DOHH2 (cell line): Measurements from ENCODE around the gene XRRA1.

ENCODE experiments used
- H3F3A ChIP-seq: fragments of 200-600 bp; sonication (generic), shearing (Covaris generic); 2 replicates; pipeline ENCODE4 v1.6.0; 2016; ENCODE audit warnings: antibody characterized with exemption, mild to moderate bottlenecking; ENCODE audit not compliant: control insufficient read depth, insufficient read depth
- H3K27ac ChIP-seq: fragments of 200-600 bp; sonication (generic); 2 replicates; pipeline ENCODE4 v1.5.1; 2014; ENCODE audit warnings: low read depth, mild to moderate bottlenecking, low read length, moderate library complexity
- H3K27me3 ChIP-seq: fragments of 200-600 bp; sonication (generic); 2 replicates; pipeline ENCODE4 v1.6.1; 2014; ENCODE audit warnings: mild to moderate bottlenecking, low read length, mixed read lengths; ENCODE audit not compliant: control insufficient read depth
- H3K36me3 ChIP-seq: fragments of 200-600 bp; sonication (generic); 2 replicates; pipeline ENCODE4 v1.6.1; 2014; ENCODE audit warnings: mild to moderate bottlenecking, low read length, moderate library complexity, mixed read lengths; ENCODE audit not compliant: control insufficient read depth
- H3K4me1 ChIP-seq: fragments of 200-600 bp; sonication (generic); 2 replicates; pipeline ENCODE4 v1.6.1; 2014; ENCODE audit warnings: mild to moderate bottlenecking, low read length, mixed read lengths; ENCODE audit not compliant: control insufficient read depth
- H3K4me2 ChIP-seq: fragments of 200-600 bp; sonication (generic); 2 replicates; pipeline ENCODE4 v1.6.0; 2014; ENCODE audit warnings: mild to moderate bottlenecking, low read length, moderate library complexity
- H3K4me3 ChIP-seq: fragments of 200-600 bp; sonication (generic); 2 replicates; pipeline ENCODE4 v1.5.1; 2014; ENCODE audit warnings: mild to moderate bottlenecking, low read length, mixed read lengths
- H3K79me2 ChIP-seq: fragments of 200-600 bp; sonication (generic); 2 replicates; pipeline ENCODE4 v1.6.1; 2014; ENCODE audit warnings: mild to moderate bottlenecking, low read length, mixed read lengths; ENCODE audit not compliant: control insufficient read depth
- H3K9me2 ChIP-seq: fragments of 200-600 bp; sonication (generic); replicated peaks from 2 replicates; pipeline ENCODE4 v1.6.1; 2014; ENCODE audit warnings: mild to moderate bottlenecking, low read length, mixed read lengths; ENCODE audit not compliant: control insufficient read depth
- H3K9me3 ChIP-seq: fragments of 200-600 bp; sonication (generic); 2 replicates; pipeline ENCODE4 v1.6.1; 2014; ENCODE audit warnings: antibody characterized with exemption, low read length, mixed read lengths; ENCODE audit not compliant: control insufficient read depth, insufficient read depth
- H4K20me1 ChIP-seq: fragments of 200-600 bp; sonication (generic); 2 replicates; pipeline ENCODE4 v1.6.0; 2014; ENCODE audit warnings: low read depth, mild to moderate bottlenecking, antibody characterized with exemption, low read length, moderate library complexity; ENCODE audit not compliant: control insufficient read depth, insufficient read depth
- CTCF ChIP-seq: fragments of 200-600 bp; sonication (generic); IDR thresholded peaks from one replicate; pipeline ENCODE4 v1.5.1; 2014; ENCODE audit warnings: antibody characterized with exemption, mild to moderate bottlenecking, low read depth, low read length; ENCODE audit not compliant: poor library complexity, severe bottlenecking
- EZH2phosphoT487 ChIP-seq: fragments of 200-600 bp; sonication (generic); IDR thresholded peaks from 2 replicates; pipeline ENCODE4 v1.6.1; 2017; ENCODE audit warnings: borderline replicate concordance, mild to moderate bottlenecking, antibody characterized with exemption, low read length, moderate library complexity, mixed read lengths

XRRA1 gene

DNA sequence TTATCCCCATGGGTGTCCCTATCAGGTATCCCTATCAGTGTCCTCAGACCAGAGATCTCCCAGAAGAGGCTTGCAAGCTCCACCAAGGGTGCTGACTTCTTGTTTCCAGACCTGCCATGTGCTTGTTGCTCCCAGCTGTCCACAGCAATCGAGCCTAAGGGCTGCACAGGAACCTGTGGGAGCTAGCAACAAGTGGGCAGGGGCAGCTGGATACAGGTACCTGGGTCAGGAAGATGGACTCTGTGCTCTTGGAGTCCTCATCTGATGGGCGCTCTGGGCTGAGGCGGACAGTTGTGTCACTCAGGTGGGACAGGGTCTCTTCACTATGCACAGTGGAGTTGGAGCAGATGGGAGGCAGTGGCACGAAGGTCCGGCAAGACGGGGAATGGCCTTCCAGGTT, 101.0 kb downstream of the XRRA1 start:
- Histone ChIP-seq H3K79me2 (no peaks in the 10 kb centered on the region), H3K9me2 (no peaks in the 10 kb centered on the region), H3K4me3 (no peak overlapping the region), H3K27ac (no peak overlapping the region), H3K36me3 (peaks cover 91% of the 10 kb centered on the region), H3F3A (peaks cover 4% of the 10 kb centered on the region; the same call in 1 of the 2 replicates), H3K9me3 (no peaks in the 10 kb centered on the region), H4K20me1 (no peaks in the 10 kb centered on the region), H3K27me3 (no peaks in the 10 kb centered on the region), H3K4me2 (no peak overlapping the region), H3K4me1 (no peaks in the 10 kb centered on the region)
- TF ChIP-seq EZH2phosphoT487, result no peak
- TF ChIP-seq CTCF, result no peak

DNA sequence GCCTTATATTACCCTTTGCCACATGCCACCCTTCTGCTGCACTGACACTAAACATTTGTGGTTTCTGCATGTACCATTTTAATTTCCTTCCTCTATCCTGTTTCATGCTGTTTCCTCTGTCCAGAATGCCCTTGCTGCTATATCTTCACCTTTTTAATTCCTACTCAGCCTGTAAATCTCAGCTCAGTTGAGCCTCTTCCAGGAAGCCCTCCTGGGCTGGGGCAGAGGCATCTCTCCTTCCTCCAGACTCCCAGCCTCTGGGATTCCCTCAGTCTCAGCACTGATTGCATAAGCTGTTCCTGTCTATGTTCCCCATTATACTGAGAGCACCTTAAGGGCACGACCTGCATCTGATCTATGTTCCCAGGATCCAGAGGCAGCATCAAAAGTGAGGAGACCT, 101.5 kb downstream of the XRRA1 start:
- peaks cover 92% of the 10 kb centered on the region for H3K36me3 ChIP-seq
- no peaks in the 10 kb centered on the region for H4K20me1 ChIP-seq
- no peaks in the 10 kb centered on the region for H3K9me3 ChIP-seq
- no peak overlapping the region for H3K4me3 ChIP-seq
- no peaks in the 10 kb centered on the region for H3K9me2 ChIP-seq
- H3K27ac ChIP-seq, result no peak overlapping the region
- no peaks in the 10 kb centered on the region for H3K79me2 ChIP-seq
- no peak for TF ChIP-seq CTCF
- TF ChIP-seq EZH2phosphoT487, result no peak
- H3K4me1 ChIP-seq, result no peaks in the 10 kb centered on the region
- peaks cover 4% of the 10 kb centered on the region; the same call in 1 of the 2 replicates for H3F3A ChIP-seq
- H3K27me3 ChIP-seq, result no peaks in the 10 kb centered on the region
- H3K4me2 ChIP-seq, result no peak overlapping the region

DNA sequence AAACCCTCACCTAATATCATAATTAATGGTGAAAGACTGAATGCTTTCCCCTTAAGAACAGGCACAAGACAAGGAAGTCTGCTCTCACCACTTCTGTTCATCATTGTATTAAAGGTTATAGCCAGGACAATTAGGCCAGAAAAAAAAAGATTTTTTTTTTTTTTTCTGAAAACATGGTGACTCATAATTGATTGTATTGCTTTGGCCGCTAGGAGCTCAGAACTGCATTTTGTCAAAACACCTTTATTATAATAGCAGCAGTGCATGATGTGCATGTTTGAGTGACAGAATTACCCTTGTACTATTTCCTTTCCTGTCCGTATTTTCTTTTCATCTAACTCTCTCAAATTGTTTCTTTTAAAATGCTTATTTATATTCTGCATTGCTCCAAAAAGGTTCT, 102.1 kb downstream of the XRRA1 start:
- H4K20me1 ChIP-seq, result no peaks in the 10 kb centered on the region
- H3K36me3 ChIP-seq, result peaks cover 91% of the 10 kb centered on the region
- H3K4me3 ChIP-seq, result no peak overlapping the region
- no peaks in the 10 kb centered on the region for H3K9me2 ChIP-seq
- no peaks in the 10 kb centered on the region for H3K27me3 ChIP-seq
- no peaks in the 10 kb centered on the region for H3K9me3 ChIP-seq
- H3K79me2 ChIP-seq, result no peaks in the 10 kb centered on the region
- peaks cover 4% of the 10 kb centered on the region; the same call in 1 of the 2 replicates for H3F3A ChIP-seq
- H3K27ac ChIP-seq, result no peak overlapping the region
- H3K4me2 ChIP-seq, result no peak overlapping the region
- no peak for TF ChIP-seq CTCF
- no peak for TF ChIP-seq EZH2phosphoT487
- no peaks in the 10 kb centered on the region for H3K4me1 ChIP-seq

DNA sequence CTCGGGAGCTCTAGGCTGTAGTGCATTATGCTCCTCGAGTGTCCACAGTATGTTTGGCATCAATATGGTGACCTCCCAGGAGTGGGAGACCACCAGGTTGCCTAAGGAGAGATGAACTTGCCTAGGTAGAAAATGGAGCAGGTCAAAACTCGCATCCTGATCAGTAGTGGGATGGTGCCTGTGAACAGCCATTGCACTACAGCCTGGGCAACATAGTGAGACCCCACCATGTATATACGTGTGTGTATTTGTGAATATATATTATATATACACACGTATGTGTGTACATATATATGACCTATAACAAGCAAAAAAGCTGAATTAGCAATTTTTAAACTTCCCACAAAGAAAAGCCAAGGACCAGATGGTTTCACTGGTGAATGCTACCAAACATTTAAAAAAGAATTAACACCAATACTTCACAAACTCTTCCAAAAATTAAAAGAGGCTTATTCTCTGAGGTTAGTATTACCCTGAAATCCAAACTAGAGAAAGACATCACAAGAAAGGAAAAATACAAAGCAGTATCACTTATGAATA, 102.8 kb downstream of the XRRA1 start:
- Histone ChIP-seq H3K27me3 (no peaks in the 10 kb centered on the region), H4K20me1 (no peaks in the 10 kb centered on the region), H3K4me3 (no peak overlapping the region), H3K9me2 (no peaks in the 10 kb centered on the region), H3K27ac (no peak overlapping the region), H3K4me2 (no peak overlapping the region), H3K4me1 (no peaks in the 10 kb centered on the region), H3K36me3 (peaks cover 91% of the 10 kb centered on the region), H3K9me3 (no peaks in the 10 kb centered on the region), H3F3A (peaks cover 4% of the 10 kb centered on the region; the same call in 1 of the 2 replicates), H3K79me2 (no peaks in the 10 kb centered on the region)
- TF ChIP-seq EZH2phosphoT487 (no peak), CTCF (no peak)
